Skeletal muscle satellite cell (primary cell): ENCODE data around the gene SLITRK3. TPM values are rescaled to one million over a fixed set of nuclear protein-coding genes. Genes with fewer than 3 reads are reported as not detected.

Source experiments
- H3K27me3 ChIP-seq: 2 replicates; pipeline ENCODE4 v1.7.0; 2013; ENCODE audit warnings: low read length; ENCODE audit not compliant: control insufficient read depth, insufficient read depth
- H3K36me3 ChIP-seq: 2 replicates; pipeline ENCODE4 v1.7.0; 2013; ENCODE audit warnings: mild to moderate bottlenecking, control low read depth, low read length; ENCODE audit not compliant: insufficient read depth
- H3K4me1 ChIP-seq: 2 replicates; pipeline ENCODE4 v1.7.0; 2013; ENCODE audit warnings: low read length; ENCODE audit not compliant: control insufficient read depth, insufficient read depth
- H3K4me2 ChIP-seq: 2 replicates; pipeline ENCODE4 v1.7.0; 2013; ENCODE audit warnings: mild to moderate bottlenecking, low read length
- H3K4me3 ChIP-seq: 2 replicates; pipeline ENCODE4 v1.7.0; 2013; ENCODE audit warnings: low read length
- H3K9ac ChIP-seq: 2 replicates; pipeline ENCODE4 v1.7.0; 2013; ENCODE audit warnings: mild to moderate bottlenecking, low read depth, low read length, moderate library complexity
- H3K9me3 ChIP-seq: replicated peaks from 2 replicates; pipeline ENCODE4 v1.7.0; 2013; ENCODE audit warnings: mild to moderate bottlenecking, control low read depth, low read length
- total RNA-seq: library from RNA; depleted of rRNA; stranded (reverse); fragments of >200 nt; gene quantifications from 2 replicates; pipeline ENCODE4 v1.2.3, GENCODE V29; 2012; rRNA removed

SLITRK3 gene
- not detected in 2 replicates for total RNA-seq

- H3K4me3 ChIP-seq = peak within 1 kb of the TSS; percentile 59
- no peak within 1 kb of the TSS for H3K9ac ChIP-seq
- no peaks in the 10 kb centered on the region for H3K36me3 ChIP-seq
- H3K4me2 ChIP-seq = peak within 1 kb of the TSS; percentile 77
- H3K4me1 ChIP-seq = no peaks in the 10 kb centered on the region
- H3K27me3 ChIP-seq = peaks cover 46% of the 10 kb centered on the region
- peaks cover 3% of the 10 kb centered on the region for H3K9me3 ChIP-seq
These were observed at the start of gene SLITRK3 for GRCh38 chr3:165195640-165196576. SLITRK3 (minus strand) TSS chr3:165196384; CDS start chr3:165190830, 5,554 bp downstream.

- H3K4me3 ChIP-seq = no peak overlapping the region
- no peaks in the 10 kb centered on the region for H3K4me1 ChIP-seq
- H3K9ac ChIP-seq = no peak overlapping the region
- no peaks in the 10 kb centered on the region for H3K27me3 ChIP-seq
- H3K9me3 ChIP-seq = no peaks in the 10 kb centered on the region
- H3K36me3 ChIP-seq = no peaks in the 10 kb centered on the region
- H3K4me2 ChIP-seq = no peak overlapping the region
These were observed 47.4 kb upstream of the SLITRK3 start for GRCh38 chr3:165243597-165243996.

- no peak overlapping the region for H3K9ac ChIP-seq
- no peaks in the 10 kb centered on the region for H3K27me3 ChIP-seq
- no peaks in the 10 kb centered on the region for H3K36me3 ChIP-seq
- no peak overlapping the region for H3K4me2 ChIP-seq
- H3K4me3 ChIP-seq = no peak overlapping the region
- H3K9me3 ChIP-seq = no peaks in the 10 kb centered on the region
- H3K4me1 ChIP-seq = no peaks in the 10 kb centered on the region
These were observed 37.5 kb upstream of the SLITRK3 start for GRCh38 chr3:165233501-165234195.

- Histone ChIP-seq H3K4me3 (no peak overlapping the region), H3K9me3 (no peaks in the 10 kb centered on the region), H3K36me3 (no peaks in the 10 kb centered on the region), H3K4me2 (no peak overlapping the region), H3K4me1 (no peaks in the 10 kb centered on the region), H3K9ac (no peak overlapping the region), H3K27me3 (no peaks in the 10 kb centered on the region)
These were observed 29.4 kb upstream of the SLITRK3 start for GRCh38 chr3:165225604-165226003.

- Histone ChIP-seq H3K36me3 (no peaks in the 10 kb centered on the region), H3K4me3 (no peak overlapping the region), H3K9ac (no peak overlapping the region), H3K27me3 (no peaks in the 10 kb centered on the region), H3K9me3 (no peaks in the 10 kb centered on the region), H3K4me2 (no peak overlapping the region), H3K4me1 (no peaks in the 10 kb centered on the region)
These were observed 21.6 kb upstream of the SLITRK3 start for GRCh38 chr3:165217739-165218138.

- H3K4me3 ChIP-seq = no peak overlapping the region
These were observed 16.4 kb upstream of the SLITRK3 start for GRCh38 chr3:165212580-165212979.

GRCh38 chr3:165211721-165212120, 15.5 kb upstream of the SLITRK3 start:
- Histone ChIP-seq H3K4me1 (no peaks in the 10 kb centered on the region), H3K36me3 (no peaks in the 10 kb centered on the region), H3K4me2 (no peak overlapping the region), H3K27me3 (no peaks in the 10 kb centered on the region), H3K9ac (no peak overlapping the region), H3K4me3 (no peak overlapping the region), H3K9me3 (no peaks in the 10 kb centered on the region)

More at GRCh38 chr3:165212580-165212979, 16.4 kb upstream of the SLITRK3 start:
- H3K4me2 ChIP-seq = no peak overlapping the region
- H3K36me3 ChIP-seq = no peaks in the 10 kb centered on the region
- no peaks in the 10 kb centered on the region for H3K4me1 ChIP-seq
- no peaks in the 10 kb centered on the region for H3K9me3 ChIP-seq
- H3K27me3 ChIP-seq = no peaks in the 10 kb centered on the region
- no peak overlapping the region for H3K9ac ChIP-seq

GRCh38 chr3:165210727-165211126, 14.5 kb upstream of the SLITRK3 start:
- Histone ChIP-seq H3K4me1 (no peaks in the 10 kb centered on the region), H3K4me3 (no peak overlapping the region), H3K9ac (no peak overlapping the region), H3K9me3 (no peaks in the 10 kb centered on the region), H3K36me3 (no peaks in the 10 kb centered on the region), H3K27me3 (no peaks in the 10 kb centered on the region), H3K4me2 (no peak overlapping the region)

GRCh38 chr3:165210132-165210531, 13.9 kb upstream of the SLITRK3 start:
- no peaks in the 10 kb centered on the region for H3K9me3 ChIP-seq
- H3K36me3 ChIP-seq = no peaks in the 10 kb centered on the region
- H3K4me2 ChIP-seq = no peak overlapping the region
- H3K27me3 ChIP-seq = no peaks in the 10 kb centered on the region
- no peak overlapping the region for H3K9ac ChIP-seq
- no peaks in the 10 kb centered on the region for H3K4me1 ChIP-seq
- no peak overlapping the region for H3K4me3 ChIP-seq

GRCh38 chr3:165206454-165207266, 10.5 kb upstream of the SLITRK3 start:
- H3K36me3 ChIP-seq = no peaks in the 10 kb centered on the region
- no peaks in the 10 kb centered on the region for H3K4me1 ChIP-seq
- H3K9me3 ChIP-seq = no peaks in the 10 kb centered on the region
- peak overlapping the region; percentile 58 for H3K4me3 ChIP-seq
- H3K4me2 ChIP-seq = peak overlapping the region; percentile 83
- no peaks in the 10 kb centered on the region for H3K27me3 ChIP-seq
- H3K9ac ChIP-seq = no peak overlapping the region

GRCh38 chr3:165204445-165204844, 8.3 kb upstream of the SLITRK3 start:
- H3K36me3 ChIP-seq = no peaks in the 10 kb centered on the region
- no peak overlapping the region for H3K4me3 ChIP-seq
- no peaks in the 10 kb centered on the region for H3K9me3 ChIP-seq
- no peak overlapping the region for H3K4me2 ChIP-seq
- no peaks in the 10 kb centered on the region for H3K27me3 ChIP-seq
- no peaks in the 10 kb centered on the region for H3K4me1 ChIP-seq
- H3K9ac ChIP-seq = no peak overlapping the region
